SU-DHL-6 (cell line): ENCODE data around the gene SLC8A1.

ENCODE experiments used
- EZH2phosphoT487 ChIP-seq: fragments of 200-600 bp; sonication (generic), shearing (Covaris generic); conservative IDR thresholded peaks from 2 replicates; pipeline ENCODE4 v1.6.1; 2018; ENCODE audit warnings: mild to moderate bottlenecking, antibody characterized with exemption, low read length, moderate library complexity, mixed read lengths
- TF ChIP-seq, protein P1 (sequence below): fragments of 200-600 bp; sonication (generic); IDR thresholded peaks from one replicate; pipeline ENCODE4 v1.5.1; 2017; ENCODE audit warnings: antibody characterized with exemption, mild to moderate bottlenecking, low read length, moderate library complexity; ENCODE audit not compliant: insufficient read depth, poor library complexity, severe bottlenecking

- TF ChIP-seq, protein P1, sequence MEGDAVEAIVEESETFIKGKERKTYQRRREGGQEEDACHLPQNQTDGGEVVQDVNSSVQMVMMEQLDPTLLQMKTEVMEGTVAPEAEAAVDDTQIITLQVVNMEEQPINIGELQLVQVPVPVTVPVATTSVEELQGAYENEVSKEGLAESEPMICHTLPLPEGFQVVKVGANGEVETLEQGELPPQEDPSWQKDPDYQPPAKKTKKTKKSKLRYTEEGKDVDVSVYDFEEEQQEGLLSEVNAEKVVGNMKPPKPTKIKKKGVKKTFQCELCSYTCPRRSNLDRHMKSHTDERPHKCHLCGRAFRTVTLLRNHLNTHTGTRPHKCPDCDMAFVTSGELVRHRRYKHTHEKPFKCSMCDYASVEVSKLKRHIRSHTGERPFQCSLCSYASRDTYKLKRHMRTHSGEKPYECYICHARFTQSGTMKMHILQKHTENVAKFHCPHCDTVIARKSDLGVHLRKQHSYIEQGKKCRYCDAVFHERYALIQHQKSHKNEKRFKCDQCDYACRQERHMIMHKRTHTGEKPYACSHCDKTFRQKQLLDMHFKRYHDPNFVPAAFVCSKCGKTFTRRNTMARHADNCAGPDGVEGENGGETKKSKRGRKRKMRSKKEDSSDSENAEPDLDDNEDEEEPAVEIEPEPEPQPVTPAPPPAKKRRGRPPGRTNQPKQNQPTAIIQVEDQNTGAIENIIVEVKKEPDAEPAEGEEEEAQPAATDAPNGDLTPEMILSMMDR, result no peak
- no peak for TF ChIP-seq EZH2phosphoT487
These were observed 325.9 kb downstream of the SLC8A1 start for GRCh38 chr2:40126006-40126405.
